Left lobe of liver (tissue), 2 donors: ENCODE results near the gene SRCIN1. TPM values are rescaled to one million over a fixed set of nuclear protein-coding genes. Genes with fewer than 3 reads are reported as not detected.

ENCODE experiments used
- ATAC-seq: fragments of 200-7000 bp; cut with Tn5 transposase; one replicate; pipeline ENCODE4 v1.9.1; 2020; ENCODE audit warnings: mild to moderate bottlenecking, moderate library complexity
- DNase-seq: peaks from one replicate; pipeline ENCODE4 v3.0.0-alpha.2; 2020; ENCODE audit warnings: low spot score
- total RNA-seq: library from RNA; stranded (reverse); gene quantifications from one replicate; pipeline ENCODE4 v1.2.1, GENCODE V29; 2021
- donor health status: DM: no; HTN: no; CAD: no; lungs with moderate emphysema.
- donor health status: DM: no; HTN: yes; CAD: no.

SRCIN1 gene
- total RNA-seq, 1 donor from 2014 or later, result 19.3 TPM

DNA sequence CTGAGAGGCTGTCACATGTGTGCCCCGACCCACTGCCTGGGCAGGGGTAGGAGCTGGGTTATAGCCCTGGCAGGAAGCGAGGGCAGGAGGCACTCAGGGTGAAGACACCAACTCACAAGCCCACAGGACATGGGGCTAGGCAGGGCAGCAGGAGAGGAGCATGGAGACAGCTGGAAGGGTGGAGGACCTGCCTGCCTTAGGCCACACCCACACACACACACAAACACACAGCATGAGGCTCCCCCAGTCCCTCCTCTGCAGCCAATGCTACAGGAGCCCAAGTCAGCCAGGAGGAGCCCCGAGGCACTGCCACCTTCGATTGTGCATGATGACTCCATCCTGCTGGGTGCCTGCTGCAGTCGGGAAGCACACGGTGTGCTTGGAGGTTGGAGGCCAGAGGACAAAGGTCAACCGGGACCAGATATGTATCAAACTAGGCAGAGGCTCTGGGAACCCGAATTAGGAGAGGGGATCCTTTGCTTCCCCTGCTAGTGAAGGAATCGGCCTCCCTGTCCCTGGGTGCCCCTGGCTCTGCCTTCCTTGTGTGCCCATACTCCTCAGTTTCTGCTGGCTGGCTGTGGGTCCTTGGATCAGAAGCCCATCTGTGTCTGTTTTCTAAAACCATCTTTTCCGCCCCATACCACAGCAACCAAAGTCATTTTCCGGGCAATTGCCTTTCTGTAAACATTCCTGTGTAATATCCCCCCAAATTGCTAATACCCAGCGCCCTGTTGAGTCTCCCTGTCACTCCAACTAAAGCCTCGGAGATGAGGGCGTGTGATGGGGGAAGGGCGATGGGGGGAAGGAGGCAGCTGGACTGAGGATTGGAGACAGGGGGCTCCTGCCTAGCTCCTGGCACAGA, 20.5 kb downstream of the SRCIN1 start:
- DNase-seq, result peak; percentile 60
- peak; percentile 79 for ATAC-seq

GRCh38 chr17:38584350-38584925, 21.3 kb downstream of the SRCIN1 start:
- ATAC-seq (peak; percentile 92), DNase-seq (peak; percentile 75)

DNA sequence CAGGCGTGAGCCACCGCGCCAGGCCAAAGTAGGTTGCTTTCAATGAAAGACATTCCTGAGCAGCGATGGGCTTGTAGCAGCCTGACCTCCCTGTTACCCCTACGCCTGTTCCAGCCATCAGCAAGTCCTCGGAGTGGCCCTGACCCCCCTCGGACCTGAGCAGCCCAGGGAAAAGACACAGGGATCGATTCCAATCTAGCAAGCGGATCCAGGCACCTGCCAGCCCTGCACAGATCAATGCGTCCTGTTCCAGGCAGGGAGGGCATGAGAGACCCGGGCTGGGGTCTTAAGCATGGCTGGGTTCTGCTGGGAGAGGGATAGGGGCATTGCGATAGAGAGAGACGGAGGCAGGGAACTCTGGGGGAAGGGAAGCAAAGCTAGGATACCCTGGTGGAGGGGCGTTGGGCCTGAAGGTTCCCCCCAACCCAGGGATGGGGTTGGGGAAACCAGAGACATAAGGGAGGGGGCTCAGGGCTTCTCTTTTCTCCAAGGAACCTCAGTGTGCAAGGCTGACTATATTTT, 21.9 kb downstream of the SRCIN1 start:
- ATAC-seq, result no peak
- DNase-seq, result no peak

DNA sequence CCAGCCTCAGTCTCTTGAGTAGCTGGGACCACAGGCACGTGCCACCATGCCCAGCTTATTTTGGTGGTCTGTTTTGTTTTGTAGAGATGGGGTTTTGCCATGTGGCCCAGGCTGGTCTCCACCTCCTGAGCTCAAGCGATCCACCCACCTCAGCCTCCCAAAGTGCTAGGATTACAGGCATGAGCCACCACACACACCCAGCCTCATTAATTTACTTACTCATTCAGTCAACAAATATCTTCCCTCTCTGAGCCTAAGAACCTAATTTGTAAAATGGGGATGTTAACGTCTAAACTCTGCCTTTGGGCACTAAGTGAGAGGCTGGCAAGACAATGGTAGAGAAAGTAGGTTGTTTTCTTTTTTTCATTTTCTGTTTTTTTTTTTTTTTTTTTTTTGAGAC, 22.6 kb downstream of the SRCIN1 start:
- ATAC-seq (no peak), DNase-seq (no peak)

GRCh38 chr17:38582069-38582468, 23.7 kb downstream of the SRCIN1 start:
- DNase-seq (no peak), ATAC-seq (no peak)

DNA sequence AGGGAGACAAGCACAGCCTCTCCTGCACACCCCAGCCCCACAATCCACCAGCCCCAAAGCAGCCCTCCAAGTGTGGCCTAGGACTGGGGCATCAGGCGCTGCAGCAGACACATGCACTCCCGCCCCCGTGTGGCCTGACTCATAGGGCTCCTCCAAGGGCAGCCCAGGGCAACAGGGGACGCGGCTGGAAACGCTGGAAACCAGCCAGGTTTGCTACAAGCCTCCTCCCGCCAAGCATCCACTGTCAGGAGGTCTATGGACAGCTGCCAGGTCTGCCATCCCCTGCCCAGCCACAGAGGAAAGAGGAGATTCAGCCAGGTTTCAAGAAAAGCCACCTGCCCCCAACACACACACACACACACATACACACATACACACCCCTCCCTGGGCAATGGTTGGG, 25.8 kb downstream of the SRCIN1 start:
- DNase-seq, result no peak
- no peak for ATAC-seq

DNA sequence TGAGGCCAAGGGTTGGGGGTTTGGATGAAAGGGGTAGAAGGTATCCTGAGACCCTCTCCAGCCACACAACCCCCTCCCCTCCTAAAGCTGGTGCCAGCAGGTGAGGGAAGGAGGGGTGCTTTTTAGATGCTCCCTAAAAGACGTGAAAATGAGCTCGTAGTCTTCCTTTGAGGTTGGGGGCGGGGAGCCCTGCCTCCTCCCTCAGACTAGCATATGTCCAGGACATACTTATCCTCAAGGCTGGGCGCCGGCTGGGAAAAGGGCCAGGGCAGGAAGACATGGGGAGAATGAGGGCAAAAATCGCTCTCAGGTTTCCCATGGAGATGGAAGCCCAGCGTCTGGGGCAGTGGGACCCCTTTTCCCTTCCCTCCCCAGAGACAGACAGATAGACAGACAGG, 26.7 kb downstream of the SRCIN1 start:
- DNase-seq, result no peak

DNA sequence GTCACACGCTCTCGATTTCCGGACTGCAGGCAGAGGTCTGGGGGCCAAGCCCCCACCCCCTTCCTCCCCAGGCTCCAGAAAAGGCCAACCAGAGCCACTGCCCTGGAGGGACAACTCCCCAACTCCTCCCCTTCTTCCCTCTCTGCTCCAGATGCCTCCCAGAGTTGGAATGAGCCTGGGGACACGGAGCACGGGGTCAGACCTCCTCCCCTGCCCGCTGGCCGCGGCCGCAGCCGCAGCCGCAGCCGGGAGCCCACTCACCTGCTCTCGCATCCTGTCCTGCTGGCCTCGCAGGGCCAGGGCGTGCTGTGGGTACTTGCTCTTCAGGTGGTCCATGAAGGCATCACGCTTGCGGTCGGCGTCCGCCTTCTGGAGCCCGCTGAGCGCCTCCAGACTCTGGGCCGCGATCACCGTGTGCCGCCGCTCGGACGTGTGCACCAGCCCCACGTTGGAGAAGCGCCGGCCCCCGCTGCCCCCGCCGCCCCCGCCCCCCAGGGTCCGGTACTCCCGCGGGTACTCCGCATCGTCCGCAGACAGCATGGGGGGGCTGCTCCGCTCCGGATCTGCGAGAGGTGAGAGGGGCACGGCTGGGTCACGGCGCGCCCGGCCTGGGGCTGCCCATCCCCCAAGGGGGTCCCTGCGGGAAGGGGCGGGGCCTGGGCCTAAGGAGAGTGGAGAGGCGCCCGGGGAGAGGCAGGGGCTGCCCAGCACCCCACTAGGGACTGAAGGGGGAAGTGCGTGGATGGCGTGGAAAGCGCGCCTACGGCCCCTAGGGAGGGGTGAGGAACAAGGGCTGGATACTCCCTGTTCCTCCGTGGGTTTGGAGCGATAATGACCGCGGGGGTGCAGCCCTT, 27.3 kb downstream of the SRCIN1 start:
- no peak for DNase-seq
- ATAC-seq, result no peak

More for the DNA sequence above, 26.7 kb downstream of the SRCIN1 start:
- no peak for ATAC-seq

DNA sequence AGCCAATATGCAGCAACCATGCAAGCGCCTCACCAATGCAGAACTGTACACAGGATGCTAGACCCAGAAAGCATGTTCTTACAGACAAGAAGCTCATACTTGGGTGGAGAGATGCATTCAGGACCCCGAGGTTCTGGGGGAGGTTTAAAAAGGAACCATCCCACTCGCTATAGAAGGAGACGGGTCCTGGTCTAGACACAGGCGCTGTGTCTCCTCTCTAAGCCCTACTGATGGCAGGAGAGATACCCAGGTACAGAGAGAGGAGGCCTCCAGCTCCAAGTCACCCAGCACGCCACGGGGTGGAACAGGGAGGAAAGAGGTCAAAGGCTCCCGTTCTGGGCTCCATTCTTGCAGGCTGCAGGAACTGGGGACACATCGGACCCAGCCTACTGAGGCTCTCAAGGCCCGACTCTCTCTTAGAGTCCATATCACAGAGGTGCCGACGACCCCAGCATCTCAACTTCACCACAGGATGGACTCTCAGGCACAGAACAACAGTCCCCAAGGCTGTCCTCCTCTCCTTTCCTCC, 28.0 kb downstream of the SRCIN1 start:
- no peak for ATAC-seq
- DNase-seq, result no peak

- ATAC-seq (no peak), DNase-seq (no peak)
These were observed 28.5 kb downstream of the SRCIN1 start for GRCh38 chr17:38577244-38577643.

DNA sequence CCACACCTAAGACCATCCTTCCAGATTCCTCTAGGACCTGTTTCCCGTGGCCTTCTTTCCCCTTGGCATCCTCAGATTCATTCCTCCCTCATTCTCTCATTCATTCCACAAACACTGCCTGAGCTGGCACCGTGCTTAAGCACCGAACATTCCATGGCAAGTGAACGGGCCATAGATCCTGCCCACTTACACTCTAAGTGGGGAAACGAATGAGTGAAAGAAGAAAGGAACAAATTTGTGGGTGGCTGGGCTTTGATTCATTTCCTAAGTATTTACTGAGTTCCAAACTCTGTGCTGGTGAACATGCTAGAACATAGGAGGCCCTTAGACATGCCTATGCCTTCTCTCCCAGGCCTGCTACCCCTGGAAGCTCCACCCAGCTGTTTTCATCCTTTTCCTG, 30.0 kb downstream of the SRCIN1 start:
- DNase-seq (no peak), ATAC-seq (no peak)

GRCh38 chr17:38574712-38575111, 31.0 kb downstream of the SRCIN1 start:
- DNase-seq (no peak), ATAC-seq (no peak)

GRCh38 chr17:38572669-38573365, 32.9 kb downstream of the SRCIN1 start:
- no peak for DNase-seq
- ATAC-seq, result peak; percentile 48

DNA sequence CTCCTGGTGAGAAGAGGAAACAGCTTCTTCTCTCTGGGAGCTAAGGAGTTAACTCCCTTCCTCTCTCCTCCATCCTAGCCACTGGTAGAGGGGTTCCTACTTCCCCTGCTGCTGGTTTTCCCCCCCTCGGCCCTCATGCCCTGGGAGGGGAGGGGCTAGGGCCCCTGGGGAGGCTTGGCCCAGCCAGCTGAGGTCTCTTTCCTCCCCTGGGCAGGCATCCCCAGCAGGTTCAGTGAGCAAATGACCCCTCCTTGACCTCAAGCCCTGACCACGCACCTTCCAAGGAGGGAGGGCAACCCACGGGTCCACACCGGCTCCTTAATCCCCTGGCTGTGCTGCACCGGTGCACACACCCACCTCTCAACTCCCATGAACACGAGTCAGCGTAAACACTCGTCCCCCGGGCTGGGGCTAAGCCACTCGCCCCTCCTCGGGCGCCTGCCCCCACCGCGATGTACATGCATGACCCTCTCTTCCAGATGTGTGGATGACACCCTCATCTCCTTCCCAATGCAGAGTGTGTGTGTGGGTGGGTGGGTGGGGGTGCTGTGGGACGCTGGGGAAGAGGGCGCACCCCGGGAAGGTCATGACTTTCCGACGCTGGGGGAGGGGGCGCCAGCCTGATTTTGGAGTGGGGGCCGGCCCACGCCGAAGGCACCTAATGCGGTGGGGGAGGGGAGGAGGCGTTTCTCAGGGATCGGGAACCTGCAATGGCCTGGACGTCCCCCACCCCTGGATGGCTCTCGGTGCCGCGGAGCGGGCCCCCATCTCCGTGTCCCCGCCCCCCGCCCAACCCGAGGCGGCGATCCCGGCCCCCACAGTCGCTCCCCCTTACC, 33.7 kb downstream of the SRCIN1 start:
- DNase-seq (no peak), ATAC-seq (no peak)

DNA sequence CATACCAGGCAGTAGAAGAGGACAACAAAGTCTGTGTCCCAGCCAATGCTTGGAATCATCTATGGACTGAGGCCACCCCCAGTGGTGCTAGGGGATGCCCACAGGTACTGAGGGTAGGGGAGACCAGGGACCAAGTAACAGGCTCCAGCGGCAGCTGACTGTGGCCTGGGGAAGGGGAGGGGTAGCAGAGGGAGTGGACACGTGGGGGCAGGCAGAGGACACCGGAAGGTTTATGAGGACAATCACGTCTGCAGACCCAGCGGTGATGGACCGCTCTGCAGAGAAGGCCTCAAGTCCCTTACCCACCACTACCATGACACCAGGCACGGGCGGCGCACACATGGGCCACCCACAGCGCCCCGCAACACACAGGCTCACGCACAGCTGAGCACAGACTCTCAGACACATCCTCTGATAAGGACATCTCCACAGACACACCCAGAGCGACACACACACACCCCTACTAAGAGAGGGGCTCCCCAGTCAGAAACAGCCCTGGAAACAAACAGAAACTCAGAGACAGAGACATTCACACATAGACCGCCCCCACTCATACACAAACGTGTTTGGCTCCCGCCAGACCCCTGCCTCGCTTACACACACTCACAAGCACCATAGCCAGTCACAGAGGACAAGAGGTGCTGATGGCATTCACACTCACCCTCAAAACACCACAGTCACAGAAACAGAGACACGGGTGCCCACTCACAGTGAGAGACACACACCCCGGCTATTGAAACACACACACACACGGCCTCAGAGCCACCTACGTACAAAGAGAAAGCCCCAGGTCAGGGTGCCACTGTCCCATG, 35.8 kb downstream of the SRCIN1 start:
- DNase-seq, result no peak

GRCh38 chr17:38568845-38569510, 36.8 kb downstream of the SRCIN1 start:
- DNase-seq, result no peak
- ATAC-seq, result no peak

More for the DNA sequence above, 35.8 kb downstream of the SRCIN1 start:
- no peak for ATAC-seq

DNA sequence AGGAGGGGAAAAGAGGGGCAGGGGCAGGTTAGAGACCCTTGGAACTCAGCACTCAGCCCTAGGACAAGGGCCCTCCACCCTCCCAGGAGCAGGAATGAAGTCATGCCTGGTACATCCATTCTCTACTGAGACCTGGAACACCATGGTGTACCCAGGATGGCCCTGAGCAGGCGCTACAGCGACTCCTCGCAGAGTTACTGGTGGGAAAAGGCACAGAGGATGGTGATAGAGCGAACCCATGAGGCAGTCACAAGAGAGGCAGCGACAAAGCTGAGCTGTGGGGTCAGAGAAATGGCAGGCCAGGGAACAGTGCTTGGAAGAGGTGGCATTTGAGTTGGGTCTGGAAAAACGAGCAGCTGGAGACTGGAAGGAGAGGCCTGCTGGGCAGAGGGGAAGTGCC, 37.5 kb downstream of the SRCIN1 start:
- no peak for ATAC-seq
- DNase-seq, result no peak

GRCh38 chr17:38567350-38567749, 38.4 kb downstream of the SRCIN1 start:
- ATAC-seq (no peak), DNase-seq (no peak)
